Measurements from ENCODE around the gene CHN1. TPM values are rescaled to one million over a fixed set of nuclear protein-coding genes. Genes with fewer than 3 reads are reported as not detected.

Gene CHN1
- total and polyA plus RNA-seq, 2 experiments from 2014 or later = 64.3 to 70.8 TPM

DNA sequence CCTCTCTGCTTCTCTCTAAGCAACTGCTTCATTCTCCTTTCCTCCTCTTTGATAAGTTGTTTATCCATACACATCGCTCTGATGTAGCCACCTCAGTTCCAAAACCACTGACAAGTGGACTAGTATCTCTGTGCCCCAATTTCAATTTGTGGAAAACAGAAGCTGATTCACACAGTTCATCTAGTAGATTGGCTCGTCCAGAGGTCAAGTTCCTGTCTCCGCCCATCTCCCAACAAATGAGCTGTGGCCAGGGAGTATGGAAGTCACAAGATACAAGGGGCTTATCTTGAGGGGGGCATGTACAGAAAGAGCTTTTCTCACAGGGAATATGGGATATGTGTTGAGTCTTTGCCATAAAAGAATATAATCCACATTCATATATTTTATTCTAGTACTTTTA is 17.7 kb upstream of the CHN1 start:
- no peaks in the 10 kb centered on the region for H3K36me3 ChIP-seq
- H3K27ac ChIP-seq = no peak overlapping the region
- H3K27me3 ChIP-seq = no peaks in the 10 kb centered on the region
- H3K9me3 ChIP-seq (ENCODE audit: low read depth) = no peaks in the 10 kb centered on the region
- TF ChIP-seq, protein P1, sequence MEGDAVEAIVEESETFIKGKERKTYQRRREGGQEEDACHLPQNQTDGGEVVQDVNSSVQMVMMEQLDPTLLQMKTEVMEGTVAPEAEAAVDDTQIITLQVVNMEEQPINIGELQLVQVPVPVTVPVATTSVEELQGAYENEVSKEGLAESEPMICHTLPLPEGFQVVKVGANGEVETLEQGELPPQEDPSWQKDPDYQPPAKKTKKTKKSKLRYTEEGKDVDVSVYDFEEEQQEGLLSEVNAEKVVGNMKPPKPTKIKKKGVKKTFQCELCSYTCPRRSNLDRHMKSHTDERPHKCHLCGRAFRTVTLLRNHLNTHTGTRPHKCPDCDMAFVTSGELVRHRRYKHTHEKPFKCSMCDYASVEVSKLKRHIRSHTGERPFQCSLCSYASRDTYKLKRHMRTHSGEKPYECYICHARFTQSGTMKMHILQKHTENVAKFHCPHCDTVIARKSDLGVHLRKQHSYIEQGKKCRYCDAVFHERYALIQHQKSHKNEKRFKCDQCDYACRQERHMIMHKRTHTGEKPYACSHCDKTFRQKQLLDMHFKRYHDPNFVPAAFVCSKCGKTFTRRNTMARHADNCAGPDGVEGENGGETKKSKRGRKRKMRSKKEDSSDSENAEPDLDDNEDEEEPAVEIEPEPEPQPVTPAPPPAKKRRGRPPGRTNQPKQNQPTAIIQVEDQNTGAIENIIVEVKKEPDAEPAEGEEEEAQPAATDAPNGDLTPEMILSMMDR (IDR thresholded peaks at IDR 0.05; ENCODE audit: low read depth, low read length) = no peak
- no peak overlapping the region for H3K4me3 ChIP-seq
- no peak for DNase-seq (ENCODE audit: low read depth in 1 of 2, low spot score in 1 of 2)
- no peaks in the 10 kb centered on the region for H3K4me1 ChIP-seq (ENCODE audit: low read depth)

- TF ChIP-seq, protein P1 (IDR thresholded peaks at IDR 0.05; ENCODE audit: low read depth, low read length) = no peak
- H3K9me3 ChIP-seq (ENCODE audit: low read depth) = no peaks in the 10 kb centered on the region
- DNase-seq (ENCODE audit: low read depth in 1 of 2, low spot score in 1 of 2) = no peak
- H3K27me3 ChIP-seq = no peaks in the 10 kb centered on the region
- no peak overlapping the region for H3K4me3 ChIP-seq
- H3K36me3 ChIP-seq = no peaks in the 10 kb centered on the region
- H3K4me1 ChIP-seq (ENCODE audit: low read depth) = no peaks in the 10 kb centered on the region
- H3K27ac ChIP-seq = no peak overlapping the region
Measured at GRCh38 chr2:175019566-175020327, 14.6 kb upstream of the CHN1 start.

DNA sequence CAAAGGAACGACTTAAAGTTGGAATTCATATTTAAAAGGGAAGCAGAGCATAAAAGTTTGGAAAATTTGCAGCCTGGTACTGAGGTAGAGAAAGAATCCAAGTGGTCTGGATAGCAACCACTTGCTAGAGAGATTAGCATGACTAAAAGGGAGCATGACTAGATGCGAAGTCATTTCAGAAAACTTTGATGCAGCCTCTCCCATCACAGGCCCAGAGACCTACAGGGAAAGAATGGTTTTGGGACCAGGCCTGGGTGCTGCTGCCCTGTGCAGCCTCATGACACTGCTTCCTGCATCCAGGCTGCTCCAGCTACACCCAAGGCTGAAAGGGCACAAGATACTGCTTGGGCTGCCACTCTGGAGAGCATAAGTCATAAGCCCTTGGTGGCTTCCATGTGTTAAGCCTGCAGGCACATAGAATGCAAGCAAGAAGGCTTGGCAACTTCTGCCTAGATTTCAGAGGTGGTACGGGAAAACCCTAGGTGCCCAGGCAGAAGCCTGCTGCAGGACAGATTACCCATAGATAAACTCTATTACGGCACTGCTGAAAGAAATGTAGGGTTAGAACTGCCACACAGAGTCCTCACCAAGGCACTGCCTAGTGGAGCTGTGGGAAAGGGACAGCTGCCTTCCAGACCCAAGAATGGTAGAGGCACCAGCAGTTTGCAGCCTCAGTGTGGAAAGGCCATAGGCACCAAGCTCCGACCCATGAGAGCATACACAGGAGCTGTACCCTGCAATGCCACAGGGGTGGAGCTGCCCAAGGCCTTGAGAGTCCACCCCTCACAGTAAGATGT is 12.6 kb upstream of the CHN1 start:
- no peaks in the 10 kb centered on the region for H3K4me1 ChIP-seq (ENCODE audit: low read depth)
- H3K36me3 ChIP-seq = no peaks in the 10 kb centered on the region
- H3K27ac ChIP-seq = no peak overlapping the region
- H3K9me3 ChIP-seq (ENCODE audit: low read depth) = no peaks in the 10 kb centered on the region
- no peaks in the 10 kb centered on the region for H3K27me3 ChIP-seq
- no peak for DNase-seq (ENCODE audit: low read depth in 1 of 2, low spot score in 1 of 2)
- TF ChIP-seq, protein P1 (IDR thresholded peaks at IDR 0.05; ENCODE audit: low read depth, low read length) = no peak
- no peak overlapping the region for H3K4me3 ChIP-seq

DNA sequence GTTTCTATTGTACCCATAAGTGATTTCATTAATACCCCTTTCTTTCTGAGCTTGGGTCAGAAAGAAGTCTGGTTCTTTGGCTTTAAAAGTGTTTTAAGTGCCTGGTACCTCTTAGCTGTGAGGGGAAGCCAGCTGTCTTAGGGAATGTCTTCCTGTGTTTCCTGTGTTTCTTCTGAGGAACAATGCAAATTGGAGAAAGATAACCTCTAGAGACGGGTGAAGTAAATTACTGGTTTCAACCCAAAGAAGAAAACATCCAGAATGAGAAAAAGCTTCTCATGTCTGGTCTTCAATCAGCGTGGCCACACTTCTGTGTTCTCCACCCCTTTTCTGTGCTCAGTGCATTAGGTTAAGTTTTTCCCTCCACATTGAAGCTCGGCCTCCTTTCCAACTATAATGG is 10.2 kb upstream of the CHN1 start:
- H3K27me3 ChIP-seq = no peaks in the 10 kb centered on the region
- no peak overlapping the region for H3K4me3 ChIP-seq
- H3K36me3 ChIP-seq = no peaks in the 10 kb centered on the region
- peaks cover 11% of the 10 kb centered on the region for H3K4me1 ChIP-seq (ENCODE audit: low read depth)
- TF ChIP-seq, protein P1 (IDR thresholded peaks at IDR 0.05; ENCODE audit: low read depth, low read length) = no peak
- no peaks in the 10 kb centered on the region for H3K9me3 ChIP-seq (ENCODE audit: low read depth)
- H3K27ac ChIP-seq = no peak overlapping the region
- no peak for DNase-seq (ENCODE audit: low read depth in 1 of 2, low spot score in 1 of 2)

DNA sequence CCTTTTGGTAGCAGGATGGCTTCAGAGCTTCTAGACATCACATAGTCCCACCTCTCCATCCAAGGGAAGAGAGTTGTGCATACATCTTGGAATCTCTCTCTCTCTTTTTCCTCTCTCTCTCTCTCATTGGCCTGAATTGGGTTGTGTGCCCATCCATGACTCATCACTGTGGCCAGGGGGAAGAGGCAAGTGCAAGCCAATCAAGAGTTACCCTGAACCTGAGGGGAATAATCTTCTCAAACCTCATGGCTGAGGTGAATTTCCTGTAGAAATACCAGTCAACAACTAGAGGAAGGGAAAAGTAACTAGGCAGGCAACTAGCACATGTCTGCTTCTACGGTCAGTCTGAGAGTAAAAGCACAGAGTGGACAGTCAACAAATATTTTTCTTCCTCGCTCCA is 7.3 kb upstream of the CHN1 start:
- no peak for DNase-seq (ENCODE audit: low read depth in 1 of 2, low spot score in 1 of 2)
- Histone ChIP-seq H3K36me3 (no peaks in the 10 kb centered on the region), H3K4me3 (no peak overlapping the region), H3K4me1 (ENCODE audit: low read depth) (peaks cover 25% of the 10 kb centered on the region), H3K27ac (no peak overlapping the region), H3K9me3 (ENCODE audit: low read depth) (no peaks in the 10 kb centered on the region), H3K27me3 (no peaks in the 10 kb centered on the region)
- TF ChIP-seq, protein P1 (IDR thresholded peaks at IDR 0.05; ENCODE audit: low read depth, low read length) = no peak

All from cardiac muscle cell (in vitro differentiated cells and primary cell).